Measurements from ENCODE around the gene DCP1A.

GRCh38 chr3:53286727-53287126, 60.6 kb downstream of the DCP1A start:
- TF ChIP-seq CTCF (conservative IDR thresholded peaks at IDR 0.05 in 1 of 2, IDR thresholded peaks at IDR 0.05 in 1 of 2; ENCODE audit: extremely low read depth in 1 of 2, insufficient read depth in 1 of 2, low read depth in 1 of 2, low read length in 2 of 2) (no peak), EZH2 (IDR thresholded peaks at IDR 0.05; ENCODE audit: borderline replicate concordance, low read length) (no peak)

Measured in mammary epithelial cell (primary cell).